IMR-90 (cell line): ENCODE measurements around the gene HMGA1. TPM values are rescaled to one million over a fixed set of nuclear protein-coding genes. Genes with fewer than 3 reads are reported as not detected.

ENCODE experiments used
- ATAC-seq: fragments of 200-7000 bp; cut with Tn5 transposase; 2 replicates; pipeline ENCODE4 v1.9.1; 2020; ENCODE audit warnings: low read depth, mild to moderate bottlenecking, moderate library complexity
- BruUV-seq: library from RNA; stranded (reverse); fragments of 400-500 nt; replicated peaks from 2 replicates; lab custom pipeline; 2021; lab: Mats Ljungman, UMichigan
- CTCF ChIA-PET: fragments of 300-600 bp; formaldehyde crosslinking; extraction: SDS; loops from one replicate; lab custom pipeline; 2021; ENCODE audit warnings: antibody characterized with exemption; lab: Yijun Ruan, JAX
- POLR2A ChIA-PET: fragments of 300-600 bp; sonication (Branson Sonifier 250); formaldehyde crosslinking; loops from one replicate; lab custom pipeline; 2022; ENCODE audit warnings: antibody characterized with exemption; ENCODE audit not compliant: unreplicated experiment; lab: Charles Lee
- DNase-seq: peaks from one replicate; pipeline ENCODE4 v3.0.0; 2013
- H2AFZ ChIP-seq: replicated peaks from 2 replicates; pipeline ENCODE3; 2013; ENCODE audit warnings: low read length, mild to moderate bottlenecking; ENCODE audit not compliant: poor library complexity
- H2AK5ac ChIP-seq: 2 replicates; pipeline ENCODE4 v1.6.1; 2013; ENCODE audit warnings: low read depth, low read length, inconsistent platforms
- H2AK9ac ChIP-seq: replicated peaks from 2 replicates; pipeline ENCODE3; 2013; ENCODE audit warnings: mild to moderate bottlenecking, low read depth, low read length, moderate library complexity; ENCODE audit not compliant: poor library complexity
- H2BK120ac ChIP-seq: 2 replicates; pipeline ENCODE4 v1.6.1; 2013; ENCODE audit warnings: low read depth, low read length, inconsistent platforms
- H2BK15ac ChIP-seq: 3 replicates; pipeline ENCODE4 v1.6.1; 2013; ENCODE audit warnings: low read depth, low read length, inconsistent platforms
- H2BK20ac ChIP-seq: 2 replicates; pipeline ENCODE4 v1.6.1; 2013; ENCODE audit warnings: low read depth, mild to moderate bottlenecking, inconsistent platforms, low read length, moderate library complexity
- H2BK5ac ChIP-seq: 2 replicates; pipeline ENCODE4 v1.6.1; 2013; ENCODE audit warnings: mild to moderate bottlenecking, low read depth, low read length, inconsistent platforms; ENCODE audit not compliant: poor library complexity, severe bottlenecking
- H3K14ac ChIP-seq: replicated peaks from 2 replicates; pipeline ENCODE4 v1.6.1; 2013; ENCODE audit warnings: low read depth, low read length, inconsistent platforms
- H3K18ac ChIP-seq: 2 replicates; pipeline ENCODE4 v1.6.1; 2013; ENCODE audit warnings: low read depth, low read length, control low read depth
- H3K23ac ChIP-seq: 2 replicates; pipeline ENCODE4 v1.6.1; 2013; ENCODE audit warnings: low read depth, low read length, inconsistent platforms
- H3K27ac ChIP-seq: 2 replicates; pipeline ENCODE4 v1.5.1; 2013; ENCODE audit warnings: mild to moderate bottlenecking, control low read depth, low read length; ENCODE audit not compliant: insufficient read depth
- H3K27me3 ChIP-seq: 2 replicates; pipeline ENCODE4 v1.6.1; 2013; ENCODE audit warnings: low read length; ENCODE audit not compliant: control insufficient read depth, insufficient read depth
- H3K36me3 ChIP-seq: 2 replicates; pipeline ENCODE4 v1.6.1; 2013; ENCODE audit warnings: low read length, mixed read lengths; ENCODE audit not compliant: control insufficient read depth, insufficient read depth
- H3K4ac ChIP-seq: 2 replicates; pipeline ENCODE4 v1.6.1; 2013; ENCODE audit warnings: low read depth, low read length, inconsistent platforms
- H3K4me1 ChIP-seq: 2 replicates; pipeline ENCODE4 v1.6.1; 2013; ENCODE audit warnings: low read length, mixed read lengths; ENCODE audit not compliant: control insufficient read depth, insufficient read depth
- H3K4me2 ChIP-seq: 2 replicates; pipeline ENCODE4 v1.6.1; 2013; ENCODE audit warnings: low read depth, mild to moderate bottlenecking, control low read depth, low read length, moderate library complexity
- H3K4me3 ChIP-seq: 2 replicates; pipeline ENCODE4 v1.5.1; 2013; ENCODE audit warnings: low read depth, mild to moderate bottlenecking, control low read depth, low read length, moderate library complexity; ENCODE audit not compliant: insufficient read depth
- H3K56ac ChIP-seq: 2 replicates; pipeline ENCODE4 v1.6.1; 2013; ENCODE audit warnings: low read length, inconsistent platforms; ENCODE audit not compliant: insufficient read depth; ENCODE audit errors: extremely low read depth
- H3K79me1 ChIP-seq, 2 experiments: 2 replicates each; pipeline ENCODE4 v1.6.1; 2013; ENCODE audit warnings: low read length in 2 of 2, inconsistent platforms in 1 of 2, low read depth in 1 of 2
- H3K9ac ChIP-seq: 2 replicates; pipeline ENCODE4 v1.6.1; 2013; ENCODE audit warnings: low read depth, low read length, control low read depth
- H3K9me1 ChIP-seq: 2 replicates; pipeline ENCODE4 v1.6.1; 2013; ENCODE audit warnings: low read length, inconsistent platforms; ENCODE audit not compliant: insufficient read depth
- H3K9me3 ChIP-seq: 2 replicates; pipeline ENCODE4 v1.6.1; 2013; ENCODE audit warnings: low read length; ENCODE audit not compliant: control insufficient read depth, insufficient read depth
- H4K20me1 ChIP-seq: 2 replicates; pipeline ENCODE4 v1.6.1; 2013; ENCODE audit warnings: low read length, inconsistent platforms; ENCODE audit not compliant: insufficient read depth
- H4K5ac ChIP-seq: 2 replicates; pipeline ENCODE4 v1.6.1; 2013; ENCODE audit warnings: mild to moderate bottlenecking, low read depth, low read length, control low read depth
- H4K8ac ChIP-seq, 2 experiments: 2 replicates each; pipeline ENCODE4 v1.6.1; 2013; ENCODE audit warnings: low read depth in 2 of 2, low read length in 2 of 2, control low read depth in 1 of 2, inconsistent platforms in 1 of 2
- H4K91ac ChIP-seq: 2 replicates; pipeline ENCODE4 v1.6.1; 2013; ENCODE audit warnings: low read depth, low read length, inconsistent platforms; ENCODE audit not compliant: insufficient read depth
- CHD1 ChIP-seq: IDR thresholded peaks from 2 replicates; pipeline ENCODE4 v1.6.1; 2012; ENCODE audit warnings: low read depth, low read length, improper control_type of control experiment
- MXI1 ChIP-seq: IDR thresholded peaks from 2 replicates; pipeline ENCODE4 v1.6.1; 2012; ENCODE audit warnings: low read depth, mild to moderate bottlenecking, low read length, moderate library complexity, borderline replicate concordance
- NFE2L2 ChIP-seq: fragments of 150-350 bp; IDR thresholded peaks from 2 replicates; pipeline ENCODE4 v1.6.1; 2016; ENCODE audit warnings: low read depth, mild to moderate bottlenecking, low read length
- POLR2A ChIP-seq: IDR thresholded peaks from 2 replicates; pipeline ENCODE4 v1.6.1; 2012; ENCODE audit warnings: mild to moderate bottlenecking, low read depth, low read length
- RFX5 ChIP-seq: IDR thresholded peaks from 2 replicates; pipeline ENCODE4 v1.8.0; 2012; ENCODE audit warnings: low read depth, mild to moderate bottlenecking, low read length, moderate library complexity
- WGBS, 2 experiments: methylation state at CpG; one replicate each; pipeline versions ENCODE4 v1.1.5 to v1.1.7; 2013; ENCODE audit warnings: missing lambda C conversion rate in 2 of 2; ENCODE audit not compliant: insufficient read length in 1 of 2; ENCODE audit errors: extremely low coverage in 2 of 2; 5-methylcytosine and 5-hydroxymethylcytosine counted together
- dilution Hi-C: fragments of 300-500 bp; cut with HindIII; formaldehyde crosslinking; loops from one replicate; pipeline ENCODE4 v1.14.3; 2018; ENCODE audit warnings: low sequenced_read_pairs; ENCODE audit not compliant: unreplicated experiment
- in situ Hi-C: fragments of 300-500 bp; cut with MboI; formaldehyde crosslinking; loops from 3 replicates; pipeline ENCODE4 v1.14.3; 2019; ENCODE audit warnings: low sequenced_read_pairs, inconsistent platforms, mixed read lengths
- intact Hi-C: fragments of 100-400 bp; cut with micrococcal nuclease; formaldehyde crosslinking; loops from 2 replicates; pipeline ENCODE4 v1.10.0; 2022
- polyA plus RNA-seq, 3 experiments: library from polyadenylated mRNA; depleted of rRNA; stranded (reverse); fragments of >200 nt; gene quantifications; 2 replicates each; pipeline ENCODE4 v1.2.3, GENCODE V29; 2012; ENCODE audit warnings: low replicate concordance in 1 of 3
- total RNA-seq: library from RNA; depleted of rRNA; stranded (reverse); fragments of >200 nt; gene quantifications from 2 replicates; pipeline ENCODE4 v1.2.3, GENCODE V29; 2012

Gene HMGA1
- total and polyA plus RNA-seq, 2 of the 4 experiments (the other 2 are of a cell fraction) = 101 to 589 TPM

DNA sequence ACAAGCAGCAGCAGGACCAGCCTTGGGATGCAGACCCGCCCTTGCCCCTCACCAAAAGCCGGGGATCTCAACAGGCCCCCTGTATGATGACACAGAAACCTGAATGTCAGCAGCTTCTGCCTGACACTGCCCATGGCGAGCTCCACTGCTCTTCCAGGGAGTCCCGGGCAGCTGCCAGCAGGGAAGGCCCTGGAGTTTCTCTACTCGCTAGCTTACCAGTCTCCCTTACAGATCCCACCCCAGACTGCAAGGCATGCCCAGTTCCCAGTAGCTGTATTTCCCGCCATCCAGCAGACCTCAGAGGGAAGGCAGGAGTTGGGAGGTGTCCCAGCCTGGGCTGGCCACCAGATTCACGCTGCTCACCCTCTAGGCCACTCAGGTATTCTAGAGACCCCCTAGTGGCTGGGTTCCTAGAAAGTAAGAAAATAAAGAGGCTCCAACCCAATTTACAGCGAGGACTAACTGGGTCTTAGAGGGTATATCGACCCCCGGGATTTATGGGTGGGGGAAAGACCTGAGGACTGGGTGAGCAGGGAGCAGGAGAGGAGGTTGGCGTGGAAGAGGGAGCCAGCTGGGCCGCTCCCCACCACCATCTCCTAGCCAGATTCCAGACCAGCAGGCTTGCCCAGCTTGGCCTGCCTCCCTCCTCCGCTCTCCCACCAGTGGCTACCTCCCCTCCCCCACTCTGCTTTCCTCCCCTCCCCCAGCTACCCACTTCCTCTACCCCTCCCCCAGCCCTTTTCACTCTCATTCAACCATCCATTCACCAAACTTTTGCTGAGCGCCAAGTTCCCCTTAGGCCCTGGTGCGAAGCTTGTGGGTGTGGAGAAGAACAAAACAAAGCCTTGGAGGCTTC lies 9.7 kb upstream of the HMGA1 start:
- CTCF ChIA-PET = no interaction called here
- no TSS peak for BruUV-seq
- no peak overlapping the region for H3K56ac ChIP-seq
- no peak for DNase-seq
- no peak overlapping the region for H2AK9ac ChIP-seq
- H3K36me3 ChIP-seq = no peaks in the 10 kb centered on the region
- no peak overlapping the region for H3K14ac ChIP-seq
- no peak overlapping the region for H3K23ac ChIP-seq
- no peak overlapping the region for H3K18ac ChIP-seq
- H3K79me1 ChIP-seq = peaks cover 0 to 8% of the 10 kb centered on the region in 2 experiments; a peak in 1 of 4 replicates
- in situ Hi-C loops = no loop called here
- TF ChIP-seq NFE2L2 (no peak), RFX5 (no peak), CHD1 (no peak), MXI1 (no peak), POLR2A (no peak)
- no peak overlapping the region for H4K91ac ChIP-seq
- no peaks in the 10 kb centered on the region for H3K27me3 ChIP-seq
- H2AFZ ChIP-seq = no peak overlapping the region
- H2BK20ac ChIP-seq = peak overlapping the region; percentile 44; the same call in 1 of the 2 replicates
- dilution Hi-C loops = no loop called here
- H3K9me3 ChIP-seq = no peaks in the 10 kb centered on the region
- peaks cover 17% of the 10 kb centered on the region for H3K9me1 ChIP-seq
- peak overlapping the region; percentile 65; the same call in 1 of the 3 replicates for H2BK15ac ChIP-seq
- H3K9ac ChIP-seq = no peak overlapping the region
- H4K20me1 ChIP-seq = no peaks in the 10 kb centered on the region
- peak overlapping the region; percentile 38 for H2BK120ac ChIP-seq
- whole genome bisulfite sequencing, 2 experiments = no CpG with 5 or more reads among the region's 15 CpGs
- no peak overlapping the region for H3K4me3 ChIP-seq
- no peak overlapping the region for H2BK5ac ChIP-seq
- ATAC-seq = no peak
- H3K4me1 ChIP-seq = peaks cover 18% of the 10 kb centered on the region
- H3K27ac ChIP-seq = no peak overlapping the region
- intact Hi-C loops = no loop called here
- peak overlapping the region; percentile 86; the same call in 1 of the 2 replicates for H2AK5ac ChIP-seq
- no peak overlapping the region for H4K8ac ChIP-seq
- POLR2A ChIA-PET = no interaction called here
- no peak overlapping the region for H4K5ac ChIP-seq
- H3K4me2 ChIP-seq = no peak overlapping the region
- peak overlapping the region; percentile 39; the same call in 1 of the 2 replicates for H3K4ac ChIP-seq
